GM23338 (cell line): Measurements from ENCODE around the gene NAPB.

Source experiments
- CREB1 ChIP-seq: fragments of 250-450 bp; sonication (Bioruptor Pico); IDR thresholded peaks from 2 replicates; pipeline ENCODE4 v1.5.0; 2020; ENCODE audit warnings: low read depth, mild to moderate bottlenecking, moderate library complexity
- POLR2AphosphoS5 ChIP-seq: IDR thresholded peaks from 2 replicates; pipeline ENCODE4 v1.6.1; 2016; ENCODE audit warnings: antibody characterized with exemption, low read depth
- STAT1 ChIP-seq: IDR thresholded peaks from one replicate; pipeline ENCODE4 v1.6.1; 2016; ENCODE audit warnings: antibody characterized with exemption; ENCODE audit not compliant: unreplicated experiment
- TF ChIP-seq, protein P1 (sequence below), 2 experiments: fragments of 200-600 bp in 1 of 2; sonication (generic) in 1 of 2; conservative IDR thresholded peaks; 2 replicates each; pipeline versions ENCODE4 v1.5.1 to v1.6.1; 2016 to 2017; ENCODE audit warnings: antibody characterized with exemption in 2 of 2, low read depth in 2 of 2, mild to moderate bottlenecking in 2 of 2, moderate library complexity in 1 of 2

DNA sequence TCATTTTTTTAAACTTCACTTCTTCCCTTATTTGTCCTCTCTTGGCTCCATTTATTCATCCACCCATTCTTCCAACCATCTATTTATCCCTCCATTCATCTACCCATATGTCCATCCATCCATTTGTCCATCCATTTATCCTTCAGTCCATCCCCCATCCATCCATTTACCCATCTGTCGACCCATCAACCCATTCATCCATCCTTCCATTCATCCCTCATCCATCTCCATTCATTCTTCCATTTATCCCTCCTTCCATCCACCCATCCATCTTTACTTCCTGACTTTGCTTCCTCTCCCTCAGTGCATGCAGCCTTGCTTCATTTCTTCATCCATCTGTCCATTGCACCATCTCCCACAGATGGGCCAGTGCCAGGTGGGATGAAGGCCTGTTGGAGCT is 29.6 kb upstream of the NAPB start:
- TF ChIP-seq, protein P1, sequence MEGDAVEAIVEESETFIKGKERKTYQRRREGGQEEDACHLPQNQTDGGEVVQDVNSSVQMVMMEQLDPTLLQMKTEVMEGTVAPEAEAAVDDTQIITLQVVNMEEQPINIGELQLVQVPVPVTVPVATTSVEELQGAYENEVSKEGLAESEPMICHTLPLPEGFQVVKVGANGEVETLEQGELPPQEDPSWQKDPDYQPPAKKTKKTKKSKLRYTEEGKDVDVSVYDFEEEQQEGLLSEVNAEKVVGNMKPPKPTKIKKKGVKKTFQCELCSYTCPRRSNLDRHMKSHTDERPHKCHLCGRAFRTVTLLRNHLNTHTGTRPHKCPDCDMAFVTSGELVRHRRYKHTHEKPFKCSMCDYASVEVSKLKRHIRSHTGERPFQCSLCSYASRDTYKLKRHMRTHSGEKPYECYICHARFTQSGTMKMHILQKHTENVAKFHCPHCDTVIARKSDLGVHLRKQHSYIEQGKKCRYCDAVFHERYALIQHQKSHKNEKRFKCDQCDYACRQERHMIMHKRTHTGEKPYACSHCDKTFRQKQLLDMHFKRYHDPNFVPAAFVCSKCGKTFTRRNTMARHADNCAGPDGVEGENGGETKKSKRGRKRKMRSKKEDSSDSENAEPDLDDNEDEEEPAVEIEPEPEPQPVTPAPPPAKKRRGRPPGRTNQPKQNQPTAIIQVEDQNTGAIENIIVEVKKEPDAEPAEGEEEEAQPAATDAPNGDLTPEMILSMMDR (conservative IDR thresholded peaks at IDR 0.05; ENCODE audit: low read depth in 2 of 2) = no peak
- no peak for TF ChIP-seq CREB1 (CRISPR knock-in tag)
- no peak for TF ChIP-seq STAT1
- no peak for TF ChIP-seq POLR2AphosphoS5
